ENCODE measurements around the gene CHRM4.

The CHRM4 gene

DNA sequence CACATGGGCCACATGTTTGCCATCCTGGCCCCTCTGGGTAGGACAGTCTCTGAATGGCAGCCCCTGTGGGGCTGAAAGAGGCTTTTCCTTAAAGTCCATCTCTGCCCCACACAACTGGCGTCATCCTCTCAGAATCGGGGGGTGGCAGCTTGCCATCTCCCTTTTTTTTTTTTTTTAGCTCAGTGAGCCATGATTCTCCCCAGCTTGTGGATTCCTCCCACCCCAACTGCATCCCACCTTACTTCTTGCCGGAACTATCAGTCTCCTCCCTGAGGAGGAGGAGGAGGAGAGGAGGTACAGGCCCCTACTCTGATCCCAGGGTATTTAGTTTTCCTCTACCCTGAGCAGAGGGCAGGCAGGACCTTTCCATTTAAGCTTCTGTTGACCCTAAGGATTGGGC, 40.9 kb downstream of the CHRM4 start:
- Histone ChIP-seq H3K4me1 (ENCODE audit: control extremely low read depth in 1 of 4, control insufficient read depth in 4 of 4, insufficient read depth in 4 of 4, low read length in 3 of 4) (peaks cover 17 to 75% (median 66%) of the 10 kb centered on the region in 4 experiments), H3K27me3 (replicated peaks in 2 of 5; ENCODE audit: control insufficient read depth in 4 of 5, insufficient read depth in 5 of 5, low read length in 4 of 5) (no peaks in the 10 kb centered on the region), H3K36me3 (ENCODE audit: control insufficient read depth in 4 of 4, insufficient read depth in 4 of 4, low read length in 3 of 4) (peaks cover 0 to 42% (median 18%) of the 10 kb centered on the region in 4 experiments), H3K9me3 (ENCODE audit: control extremely low read depth in 1 of 5, control insufficient read depth in 4 of 5, insufficient read depth in 2 of 5, low read depth in 1 of 5, low read length in 4 of 5) (no peaks in the 10 kb centered on the region), H3K4me3 (ENCODE audit: control insufficient read depth in 1 of 7, extremely low read depth in 1 of 7, insufficient read depth in 4 of 7, low read depth in 2 of 7, low read length in 6 of 7) (no peak overlapping the region), H3K27ac (ENCODE audit: insufficient read depth in 1 of 2, low read depth in 1 of 2, low read length in 2 of 2, poor library complexity in 1 of 2, severe bottlenecking in 2 of 2) (peak overlapping the region; percentile 38 to 56)
- WGBS (ENCODE audit: insufficient coverage): no CpG with 5 or more reads among the region's 3 CpGs
- no peak for DNase-seq
- ChIA-PET CTCF (interaction anchor here (0.8 to 42.2 kb wide), 9 partner anchors 2 to 186 kb away, joined by 3 to 1037 read pairs (median 5); partner anchors contain the start of genes DGKZ and MDK), POLR2A (interaction anchor here (0.8 kb wide), 1 partner anchor 224 kb away, joined by 3 read pairs; no protein-coding TSS in a partner anchor)

DNA sequence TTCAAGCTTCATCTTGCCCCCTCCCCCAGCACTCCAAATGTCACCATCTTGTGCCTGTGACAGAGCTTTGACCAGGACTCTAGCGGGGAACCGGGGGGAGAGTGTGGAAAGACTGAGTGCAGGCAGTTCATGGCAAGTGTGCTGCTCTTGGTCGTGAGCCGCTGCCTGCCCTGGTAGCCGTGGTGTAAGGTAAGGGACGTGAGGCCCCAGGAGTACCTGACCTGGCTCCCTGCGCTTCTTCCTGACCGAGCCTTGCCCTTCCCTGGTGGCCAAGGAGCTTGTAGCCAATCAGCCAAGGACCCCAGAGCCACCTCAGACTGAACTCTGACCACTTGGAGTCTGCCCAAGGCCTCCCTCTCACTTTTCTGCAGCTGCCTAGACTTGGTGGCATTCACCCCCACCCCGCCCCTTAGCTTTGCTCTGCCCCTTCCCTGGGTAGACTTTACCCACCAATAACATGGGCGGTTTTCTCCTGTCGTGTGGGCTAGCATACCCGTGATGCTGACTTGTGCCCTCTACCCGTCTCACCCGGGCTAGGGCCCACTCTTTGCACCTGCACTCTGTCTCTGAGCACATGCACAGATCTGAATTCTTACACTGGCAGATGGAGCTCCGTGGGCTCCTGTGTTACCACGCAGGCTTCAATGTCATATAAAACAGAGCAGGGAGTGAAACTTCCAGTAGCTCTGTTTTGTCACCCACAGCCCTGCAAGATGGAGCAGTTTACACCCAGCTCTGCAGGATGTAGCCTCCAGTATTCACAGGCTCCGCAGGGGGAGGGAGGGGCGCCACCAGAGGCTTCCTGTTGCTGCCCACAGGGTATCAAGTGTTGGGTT, 42.8 kb downstream of the CHRM4 start:
- Histone ChIP-seq H3K27me3 (replicated peaks in 2 of 5; ENCODE audit: control insufficient read depth in 4 of 5, insufficient read depth in 5 of 5, low read length in 4 of 5) (no peaks in the 10 kb centered on the region), H3K4me3 (ENCODE audit: control insufficient read depth in 1 of 7, extremely low read depth in 1 of 7, insufficient read depth in 4 of 7, low read depth in 2 of 7, low read length in 6 of 7) (peak overlapping the region; percentile 67 to 97 (median 84)), H3K36me3 (ENCODE audit: control insufficient read depth in 4 of 4, insufficient read depth in 4 of 4, low read length in 3 of 4) (peaks cover 0 to 36% (median 16%) of the 10 kb centered on the region in 4 experiments), H3K9me3 (ENCODE audit: control extremely low read depth in 1 of 5, control insufficient read depth in 4 of 5, insufficient read depth in 2 of 5, low read depth in 1 of 5, low read length in 4 of 5) (no peaks in the 10 kb centered on the region), H3K4me1 (ENCODE audit: control extremely low read depth in 1 of 4, control insufficient read depth in 4 of 4, insufficient read depth in 4 of 4, low read length in 3 of 4) (peaks cover 13 to 84% (median 80%) of the 10 kb centered on the region in 4 experiments), H3K27ac (ENCODE audit: insufficient read depth in 1 of 2, low read depth in 1 of 2, low read length in 2 of 2, poor library complexity in 1 of 2, severe bottlenecking in 2 of 2) (peak overlapping the region; percentile 54 to 79)
- CTCF ChIA-PET: interaction anchor here (0.9 to 42.2 kb wide), 7 partner anchors 0 to 225 kb away, joined by 3 to 1037 read pairs (median 6); partner anchors contain the start of genes DGKZ and MDK
- 17% methylated on average over 17 of the region's 18 CpGs for WGBS (ENCODE audit: insufficient coverage)
- POLR2A ChIA-PET: interaction anchor here (0.6 to 0.9 kb wide), 3 partner anchors 10 to 97 kb away, joined by 3 read pairs; no protein-coding TSS in a partner anchor
- DNase-seq: peak in 2 of 3 donors; percentile 57 to 63

DNA sequence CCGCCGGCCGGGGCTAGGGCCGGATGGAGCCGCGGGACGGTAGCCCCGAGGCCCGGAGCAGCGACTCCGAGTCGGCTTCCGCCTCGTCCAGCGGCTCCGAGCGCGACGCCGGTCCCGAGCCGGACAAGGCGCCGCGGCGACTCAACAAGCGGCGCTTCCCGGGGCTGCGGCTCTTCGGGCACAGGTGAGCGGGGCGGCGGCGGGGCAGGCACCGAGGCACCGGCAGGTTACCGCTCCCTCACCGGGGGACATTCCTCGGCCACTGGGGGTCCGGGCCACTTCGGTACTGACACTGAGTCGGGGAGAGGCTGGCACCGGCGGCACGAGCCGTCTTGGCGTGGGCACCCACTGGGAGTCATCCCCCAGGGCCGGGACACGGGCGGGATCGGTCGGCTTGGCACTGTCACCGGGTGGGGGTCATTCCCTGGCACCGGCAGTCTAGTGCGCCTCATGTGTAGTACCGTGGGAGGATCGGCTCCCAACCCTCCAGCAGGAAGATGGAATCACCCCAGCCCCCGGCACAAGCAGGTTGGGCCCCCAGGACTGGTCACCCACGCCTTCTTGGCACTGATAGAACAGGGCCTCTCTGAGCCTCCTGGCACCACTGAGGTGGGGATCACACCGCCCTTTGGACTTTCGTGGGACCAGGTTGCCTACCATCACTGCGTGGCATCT, 43.8 kb downstream of the CHRM4 start:
- Histone ChIP-seq H3K27me3 (replicated peaks in 2 of 5; ENCODE audit: control insufficient read depth in 4 of 5, insufficient read depth in 5 of 5, low read length in 4 of 5) (no peaks in the 10 kb centered on the region), H3K4me1 (ENCODE audit: control extremely low read depth in 1 of 4, control insufficient read depth in 4 of 4, insufficient read depth in 4 of 4, low read length in 3 of 4) (peaks cover 17 to 87% (median 84%) of the 10 kb centered on the region in 4 experiments), H3K36me3 (ENCODE audit: control insufficient read depth in 4 of 4, insufficient read depth in 4 of 4, low read length in 3 of 4) (peaks cover 0 to 27% (median 8%) of the 10 kb centered on the region in 4 experiments), H3K27ac (ENCODE audit: insufficient read depth in 1 of 2, low read depth in 1 of 2, low read length in 2 of 2, poor library complexity in 1 of 2, severe bottlenecking in 2 of 2) (peak overlapping the region; percentile 54 to 79), H3K4me3 (ENCODE audit: control insufficient read depth in 1 of 7, extremely low read depth in 1 of 7, insufficient read depth in 4 of 7, low read depth in 2 of 7, low read length in 6 of 7) (peak overlapping the region; percentile 67 to 97 (median 84)), H3K9me3 (ENCODE audit: control extremely low read depth in 1 of 5, control insufficient read depth in 4 of 5, insufficient read depth in 2 of 5, low read depth in 1 of 5, low read length in 4 of 5) (no peaks in the 10 kb centered on the region)
- ChIA-PET POLR2A (interaction anchor here (0.6 to 1.8 kb wide), 2 partner anchors 14 to 108 kb away, joined by 7 read pairs; no protein-coding TSS in a partner anchor), CTCF (interaction anchor here (0.9 to 42.2 kb wide), 7 partner anchors 1 to 224 kb away, joined by 3 to 1037 read pairs (median 6); partner anchors contain the start of genes DGKZ and MDK)
- WGBS (ENCODE audit: insufficient coverage): 7% methylated on average over 62 of the region's 63 CpGs
- no peak for DNase-seq

DNA sequence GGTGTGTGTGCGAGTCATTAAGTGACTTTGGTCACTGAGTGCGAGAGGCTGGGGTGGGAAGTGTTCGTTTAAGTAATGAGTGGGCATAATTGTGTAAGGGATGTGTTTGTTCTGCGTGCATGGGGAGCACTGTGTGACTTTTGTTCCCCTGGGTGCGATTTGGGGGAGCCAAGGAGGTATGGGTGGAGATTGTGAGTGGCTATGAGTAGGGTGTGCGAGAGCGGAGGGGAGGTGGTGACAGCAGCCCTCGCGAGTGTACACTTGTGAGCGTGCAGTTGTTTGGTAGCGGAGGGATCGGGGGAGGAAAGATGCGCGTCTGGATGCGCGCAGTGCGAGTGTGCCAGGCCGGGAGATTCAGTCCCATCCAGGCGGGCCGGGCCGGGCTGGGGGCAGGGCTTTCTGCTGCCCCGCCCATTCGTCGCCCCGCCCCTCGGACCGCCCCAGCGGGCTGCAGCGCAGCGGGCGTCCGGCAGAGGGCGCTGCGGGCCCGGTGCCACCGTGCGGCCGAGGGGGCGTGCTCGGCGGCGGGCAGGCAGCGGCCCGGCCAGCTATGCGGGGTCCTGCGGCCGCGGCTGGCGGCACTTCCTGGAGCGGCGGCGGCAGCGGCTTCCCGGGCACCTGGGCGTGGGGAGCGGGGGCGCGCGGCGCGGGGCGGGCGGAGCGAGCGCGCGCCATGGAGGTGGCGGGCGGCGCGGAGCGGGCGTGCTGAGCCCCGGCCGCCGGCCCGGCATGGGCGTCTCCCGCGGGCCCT, 44.5 kb downstream of the CHRM4 start, which contains the start of gene DGKZ:
Gene DGKZ (plus strand): TSS at position 578 of the 751 bp plus-strand sequence. CDS start 197 bp downstream, outside the sequence.
- WGBS (ENCODE audit: insufficient coverage): 3% methylated on average over 65 of the region's 80 CpGs
- H3K27me3 ChIP-seq (replicated peaks in 2 of 5; ENCODE audit: control insufficient read depth in 4 of 5, insufficient read depth in 5 of 5, low read length in 4 of 5): no peaks in the 10 kb centered on the region

DNA sequence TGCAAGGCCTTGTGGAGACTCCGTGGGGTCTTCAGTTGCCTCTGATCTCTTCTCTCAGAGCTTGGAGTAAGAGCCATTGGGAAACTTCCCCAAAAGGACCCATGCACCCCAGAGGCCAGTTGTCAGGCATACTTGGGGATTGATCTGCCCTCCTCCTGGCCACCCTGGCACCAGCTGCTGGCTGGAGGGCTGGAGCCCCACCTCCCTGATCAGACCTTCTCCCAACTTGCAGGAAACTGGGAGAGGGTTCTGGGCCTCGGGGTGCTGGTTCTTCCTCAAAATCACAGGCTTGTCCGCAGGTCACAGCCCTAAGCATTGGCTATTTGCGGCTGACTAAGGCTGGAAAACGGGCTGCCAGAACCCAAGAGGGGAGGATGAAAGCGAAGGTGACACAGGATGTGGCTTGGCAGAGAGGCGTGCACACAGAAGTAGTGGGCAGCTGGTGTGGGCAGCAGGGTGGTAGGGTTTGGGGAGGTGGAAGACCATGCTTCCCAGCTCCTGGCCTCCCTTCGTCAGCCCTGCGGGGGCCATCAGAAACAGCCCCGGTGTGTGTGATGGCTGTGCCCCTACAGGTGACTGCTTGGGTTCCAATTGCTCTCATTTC, 45.6 kb downstream of the CHRM4 start:
- 5% methylated on average over 5 of the region's 10 CpGs for WGBS (ENCODE audit: insufficient coverage)
- no peaks in the 10 kb centered on the region for H3K9me3 ChIP-seq (ENCODE audit: control extremely low read depth in 1 of 5, control insufficient read depth in 4 of 5, insufficient read depth in 2 of 5, low read depth in 1 of 5, low read length in 4 of 5)
- no peaks in the 10 kb centered on the region for H3K27me3 ChIP-seq (replicated peaks in 2 of 5; ENCODE audit: control insufficient read depth in 4 of 5, insufficient read depth in 5 of 5, low read length in 4 of 5)
- peak overlapping the region; percentile 21 to 63 for H3K27ac ChIP-seq (ENCODE audit: insufficient read depth in 1 of 2, low read depth in 1 of 2, low read length in 2 of 2, poor library complexity in 1 of 2, severe bottlenecking in 2 of 2)
- peaks cover 0 to 12% (median 4%) of the 10 kb centered on the region in 4 experiments for H3K36me3 ChIP-seq (ENCODE audit: control insufficient read depth in 4 of 4, insufficient read depth in 4 of 4, low read length in 3 of 4)
- no peak for DNase-seq
- CTCF ChIA-PET: interaction anchor here (0.7 to 42.2 kb wide), 8 partner anchors 2 to 107 kb away, joined by 3 to 1037 read pairs (median 18); partner anchors contain the start of genes DGKZ and MDK
- H3K4me1 ChIP-seq (ENCODE audit: control extremely low read depth in 1 of 4, control insufficient read depth in 4 of 4, insufficient read depth in 4 of 4, low read length in 3 of 4): peaks cover 20 to 88% (median 84%) of the 10 kb centered on the region in 4 experiments
- POLR2A ChIA-PET: interaction anchor here (0.7 to 1.8 kb wide), 4 partner anchors 15 to 28 kb away, joined by 3 to 8 read pairs (median 6); no protein-coding TSS in a partner anchor
- peak overlapping the region; percentile 34 to 97 (median 77) for H3K4me3 ChIP-seq (ENCODE audit: control insufficient read depth in 1 of 7, extremely low read depth in 1 of 7, insufficient read depth in 4 of 7, low read depth in 2 of 7, low read length in 6 of 7)

More for the DNA sequence above, 44.5 kb downstream of the CHRM4 start, which contains the start of gene DGKZ:
- Histone ChIP-seq H3K4me3 (ENCODE audit: control insufficient read depth in 1 of 7, extremely low read depth in 1 of 7, insufficient read depth in 4 of 7, low read depth in 2 of 7, low read length in 6 of 7) (peak within 1 kb of the TSS; percentile 67 to 97 (median 84)), H3K27ac (ENCODE audit: insufficient read depth in 1 of 2, low read depth in 1 of 2, low read length in 2 of 2, poor library complexity in 1 of 2, severe bottlenecking in 2 of 2) (peak within 1 kb of the TSS; percentile 54 to 79), H3K36me3 (ENCODE audit: control insufficient read depth in 4 of 4, insufficient read depth in 4 of 4, low read length in 3 of 4) (peaks cover 0 to 21% (median 6%) of the 10 kb centered on the region in 4 experiments), H3K4me1 (ENCODE audit: control extremely low read depth in 1 of 4, control insufficient read depth in 4 of 4, insufficient read depth in 4 of 4, low read length in 3 of 4) (peaks cover 20 to 88% (median 84%) of the 10 kb centered on the region in 4 experiments), H3K9me3 (ENCODE audit: control extremely low read depth in 1 of 5, control insufficient read depth in 4 of 5, insufficient read depth in 2 of 5, low read depth in 1 of 5, low read length in 4 of 5) (no peaks in the 10 kb centered on the region)
- CTCF ChIA-PET: interaction anchor here (1.0 to 42.2 kb wide), 5 partner anchors 1 to 108 kb away, joined by 4 to 1037 read pairs (median 94); partner anchors contain the start of genes DGKZ and MDK
- peak; percentile 83 to 91 (median 91) for DNase-seq
- POLR2A ChIA-PET: interaction anchor here (0.6 to 1.8 kb wide), 3 partner anchors 14 to 107 kb away, joined by 3 to 7 read pairs (median 7); no protein-coding TSS in a partner anchor
